ENCODE results near the gene CISD3. TPM values are rescaled to one million over a fixed set of nuclear protein-coding genes. Genes with fewer than 3 reads are reported as not detected.

CISD3 gene
- total RNA-seq, 2 donors from 2014 or later, result 17.1 to 17.8 TPM

GRCh38 chr17:38745545-38745944 is 15.4 kb downstream of the CISD3 start:
- H3K4me1 ChIP-seq (replicated peaks), result peaks cover 28% of the 10 kb centered on the region
- no peaks in the 10 kb centered on the region for H3K36me3 ChIP-seq
- no peak for DNase-seq (ENCODE audit: low spot score)
- no peaks in the 10 kb centered on the region for H3K27me3 ChIP-seq (replicated peaks; ENCODE audit: insufficient read depth)
- intact Hi-C loops (cut with DNase I), result loop anchor here (10.0 kb wide), 1 partner anchor 409 kb away; the partner anchor contains the start of gene PLXDC1
- peak overlapping the region in 1 of 2 donors; percentile 95 for H3K27ac ChIP-seq
- WGBS, result 53% methylated on average over 4 of the region's 4 CpGs
- H3K4me3 ChIP-seq, result no peak overlapping the region
- H3K9me3 ChIP-seq, result no peaks in the 10 kb centered on the region
- no peak for TF ChIP-seq CTCF (IDR thresholded peaks at IDR 0.05)
- no peak for TF ChIP-seq POLR2AphosphoS5 (IDR thresholded peaks at IDR 0.05)
- no peak for TF ChIP-seq POLR2A (IDR thresholded peaks at IDR 0.05)

GRCh38 chr17:38746004-38746848 is 16.1 kb downstream of the CISD3 start:
- Histone ChIP-seq H3K4me1 (replicated peaks) (peaks cover 32% of the 10 kb centered on the region), H3K36me3 (no peaks in the 10 kb centered on the region), H3K27me3 (replicated peaks; ENCODE audit: insufficient read depth) (no peaks in the 10 kb centered on the region), H3K9me3 (no peaks in the 10 kb centered on the region), H3K27ac (peak overlapping the region; percentile 86 to 95), H3K4me3 (peak overlapping the region in 1 of 2 donors; percentile 99)
- DNase-seq (ENCODE audit: low spot score), result no peak
- TF ChIP-seq POLR2A (IDR thresholded peaks at IDR 0.05) (no peak), POLR2AphosphoS5 (IDR thresholded peaks at IDR 0.05) (no peak)
- intact Hi-C loops (cut with DNase I), result loop anchor here (10.0 kb wide), 1 partner anchor 409 kb away; the partner anchor contains the start of gene PLXDC1
- WGBS, result 44% methylated on average over 8 of the region's 8 CpGs

GRCh38 chr17:38746849-38747462 is 16.8 kb downstream of the CISD3 start:
- WGBS, result 4% methylated on average over 20 of the region's 21 CpGs
- Histone ChIP-seq H3K27me3 (replicated peaks; ENCODE audit: insufficient read depth) (no peaks in the 10 kb centered on the region), H3K4me1 (replicated peaks) (peaks cover 27% of the 10 kb centered on the region), H3K36me3 (no peaks in the 10 kb centered on the region), H3K9me3 (no peaks in the 10 kb centered on the region), H3K4me3 (peak overlapping the region; percentile 89 to 99), H3K27ac (peak overlapping the region; percentile 86 to 95)
- no peak for DNase-seq (ENCODE audit: low spot score)
- intact Hi-C loops (cut with DNase I), result loop anchor here (10.0 kb wide), 1 partner anchor 408 kb away; the partner anchor contains the start of gene PLXDC1
- TF ChIP-seq POLR2A (IDR thresholded peaks at IDR 0.05) (no peak), POLR2AphosphoS5 (IDR thresholded peaks at IDR 0.05) (no peak), CTCF (IDR thresholded peaks at IDR 0.05) (no peak)

- 2% methylated on average over 58 of the region's 64 CpGs for WGBS
- peak; percentile 65 for DNase-seq (ENCODE audit: low spot score)
- Histone ChIP-seq H3K27ac (peak overlapping the region; percentile 86 to 95), H3K9me3 (no peaks in the 10 kb centered on the region), H3K4me1 (replicated peaks) (peaks cover 20% of the 10 kb centered on the region), H3K4me3 (peak overlapping the region; percentile 89 to 99), H3K36me3 (no peaks in the 10 kb centered on the region), H3K27me3 (replicated peaks; ENCODE audit: insufficient read depth) (no peaks in the 10 kb centered on the region)
- TF ChIP-seq POLR2A (IDR thresholded peaks at IDR 0.05), result peak; percentile 18
- TF ChIP-seq CTCF (IDR thresholded peaks at IDR 0.05), result peak in 3 of 4 experiments; percentile 30 to 40 (median 31)
- TF ChIP-seq POLR2AphosphoS5 (IDR thresholded peaks at IDR 0.05), result no peak
- intact Hi-C loops (cut with DNase I), result loop anchor here (10.0 kb wide), 1 partner anchor 407 kb away; the partner anchor contains the start of gene PLXDC1
Measured at GRCh38 chr17:38747463-38748148, 17.5 kb downstream of the CISD3 start.
